NB4 (cell line): ENCODE measurements around the gene GNG14.

ENCODE experiments used
- DNase-seq: peaks from one replicate; pipeline ENCODE4 v3.0.0; 2010; ENCODE audit warnings: low read depth
- H3K4me3 ChIP-seq: one replicate; pipeline ENCODE4 v1.5.1; 2011; ENCODE audit warnings: mild to moderate bottlenecking, low read depth, low read length, moderate library complexity
- CTCF ChIP-seq: IDR thresholded peaks from one replicate; pipeline ENCODE4 v1.5.1; 2012; ENCODE audit warnings: low read depth, low read length
- MAX ChIP-seq: IDR thresholded peaks from 2 replicates; pipeline ENCODE4 v1.6.1; 2011; ENCODE audit warnings: low read depth, low read length
- MYC ChIP-seq: IDR thresholded peaks from 2 replicates; pipeline ENCODE4 v1.6.1; 2011; ENCODE audit warnings: low read depth, low read length
- POLR2A ChIP-seq: IDR thresholded peaks from 2 replicates; pipeline ENCODE4 v1.6.1; 2011; ENCODE audit warnings: mild to moderate bottlenecking; ENCODE audit not compliant: insufficient read length; ENCODE audit errors: extremely low read depth

The GNG14 gene

GRCh38 chr19:12665281-12665573 lies 22.6 kb upstream of the GNG14 start:
- DNase-seq, result peak; percentile 94

GRCh38 chr19:12665671-12666264 lies 22.0 kb upstream of the GNG14 start:
- H3K4me3 ChIP-seq, result peak overlapping the region; percentile 98
- no peak for TF ChIP-seq MAX
- no peak for TF ChIP-seq CTCF
- no peak for TF ChIP-seq POLR2A
- no peak for TF ChIP-seq MYC
- peak; percentile 36 for DNase-seq

More at GRCh38 chr19:12665281-12665573, 22.6 kb upstream of the GNG14 start:
- H3K4me3 ChIP-seq, result peak overlapping the region; percentile 98
- peak; percentile 100 for TF ChIP-seq MYC
- no peak for TF ChIP-seq CTCF
- peak; percentile 41 for TF ChIP-seq POLR2A
- TF ChIP-seq MAX, result peak; percentile 99

GRCh38 chr19:12666265-12667048 lies 21.3 kb upstream of the GNG14 start, which contains the start of the genes MAN2B1 and WDR83:
MAN2B1 (minus strand) TSS chr19:12666742; CDS start chr19:12666701, 41 bp downstream.
WDR83 (plus strand) TSS chr19:12666807; CDS start chr19:12669791, 2,984 bp downstream.
- TF ChIP-seq POLR2A, result peak; percentile 61
- no peak for TF ChIP-seq CTCF
- H3K4me3 ChIP-seq, result peak within 1 kb of the TSS; percentile 98
- peak; percentile 82 for DNase-seq

- no peak for TF ChIP-seq MYC
- TF ChIP-seq POLR2A, result no peak
- no peak for TF ChIP-seq MAX
- H3K4me3 ChIP-seq, result peak overlapping the region; percentile 68
- no peak for DNase-seq
Measured at GRCh38 chr19:12667731-12668302, 20.0 kb upstream of the GNG14 start.

- no peak for TF ChIP-seq MYC
- TF ChIP-seq MAX, result no peak
- TF ChIP-seq CTCF, result no peak
- no peak for TF ChIP-seq POLR2A
- peak overlapping the region; percentile 68 for H3K4me3 ChIP-seq
- DNase-seq, result no peak
Measured at GRCh38 chr19:12668346-12668745, 19.5 kb upstream of the GNG14 start.

- peak; percentile 59 for DNase-seq
- H3K4me3 ChIP-seq, result peak overlapping the region; percentile 68
- TF ChIP-seq MAX (no peak), CTCF (no peak), POLR2A (no peak), MYC (no peak)
Measured at GRCh38 chr19:12668932-12669269, 18.9 kb upstream of the GNG14 start.
